ENCODE data around the gene HAO2. TPM values are rescaled to one million over a fixed set of nuclear protein-coding genes. Genes with fewer than 3 reads are reported as not detected.

HAO2 gene
- polyA plus RNA-seq, 1 experiment: not detected

DNA sequence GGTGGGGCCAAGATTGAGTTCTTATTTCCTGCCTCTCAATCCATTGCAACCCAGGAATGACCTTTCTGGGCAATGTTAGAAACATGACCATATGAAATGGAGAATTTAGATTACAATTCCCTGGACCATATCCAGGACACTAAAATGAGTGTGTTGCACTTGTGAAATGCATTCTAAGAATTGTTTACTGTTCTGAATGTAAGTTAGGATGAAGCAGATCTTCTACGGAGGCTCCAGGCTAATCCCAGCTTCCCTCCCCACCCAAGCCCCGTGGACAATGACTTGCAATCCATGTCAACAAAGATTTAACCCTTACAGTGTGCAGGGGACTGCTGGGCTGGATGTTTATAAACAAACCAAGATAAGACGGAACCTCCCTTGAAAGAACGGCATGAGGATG, 31.7 kb upstream of the HAO2 start:
- Histone ChIP-seq H3K27me3 (ENCODE audit: control insufficient read depth, insufficient read depth, low read length) (peaks cover 6% of the 10 kb centered on the region), H3K4me3 (ENCODE audit: low read depth, low read length) (no peak overlapping the region), H3K36me3 (ENCODE audit: control insufficient read depth, insufficient read depth, low read length) (no peaks in the 10 kb centered on the region)
- DNase-seq (ENCODE audit: low read depth): no peak
- TF ChIP-seq, protein P1, sequence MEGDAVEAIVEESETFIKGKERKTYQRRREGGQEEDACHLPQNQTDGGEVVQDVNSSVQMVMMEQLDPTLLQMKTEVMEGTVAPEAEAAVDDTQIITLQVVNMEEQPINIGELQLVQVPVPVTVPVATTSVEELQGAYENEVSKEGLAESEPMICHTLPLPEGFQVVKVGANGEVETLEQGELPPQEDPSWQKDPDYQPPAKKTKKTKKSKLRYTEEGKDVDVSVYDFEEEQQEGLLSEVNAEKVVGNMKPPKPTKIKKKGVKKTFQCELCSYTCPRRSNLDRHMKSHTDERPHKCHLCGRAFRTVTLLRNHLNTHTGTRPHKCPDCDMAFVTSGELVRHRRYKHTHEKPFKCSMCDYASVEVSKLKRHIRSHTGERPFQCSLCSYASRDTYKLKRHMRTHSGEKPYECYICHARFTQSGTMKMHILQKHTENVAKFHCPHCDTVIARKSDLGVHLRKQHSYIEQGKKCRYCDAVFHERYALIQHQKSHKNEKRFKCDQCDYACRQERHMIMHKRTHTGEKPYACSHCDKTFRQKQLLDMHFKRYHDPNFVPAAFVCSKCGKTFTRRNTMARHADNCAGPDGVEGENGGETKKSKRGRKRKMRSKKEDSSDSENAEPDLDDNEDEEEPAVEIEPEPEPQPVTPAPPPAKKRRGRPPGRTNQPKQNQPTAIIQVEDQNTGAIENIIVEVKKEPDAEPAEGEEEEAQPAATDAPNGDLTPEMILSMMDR (IDR thresholded peaks at IDR 0.05; ENCODE audit: insufficient read depth, low read depth, low read length): no peak
- POLR2A ChIA-PET: no interaction called here
- CTCF ChIA-PET: interaction anchor here (1.3 kb wide), 1 partner anchor 62 kb away, joined by 3 read pairs; no protein-coding TSS in a partner anchor

DNA sequence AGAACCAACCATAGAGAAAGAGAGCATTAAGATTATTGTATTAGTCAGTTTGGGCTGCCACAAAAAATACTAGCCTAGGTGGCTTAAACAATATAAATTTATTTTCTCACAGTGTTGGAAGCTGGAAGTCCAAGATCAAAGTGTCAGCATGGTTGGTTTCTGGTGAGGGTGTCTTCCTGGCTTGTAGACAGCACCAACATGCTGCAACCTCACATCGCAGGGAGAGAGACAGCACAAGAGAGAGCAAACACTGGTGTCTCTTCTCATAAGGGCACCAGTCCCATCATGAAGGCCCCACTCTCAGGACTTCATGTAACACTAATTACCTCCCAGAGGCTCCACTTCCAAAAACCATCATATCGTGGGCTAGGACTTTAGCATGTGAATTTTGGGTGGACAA, 30.6 kb upstream of the HAO2 start:
- no peak for DNase-seq (ENCODE audit: low read depth)
- TF ChIP-seq, protein P1 (IDR thresholded peaks at IDR 0.05; ENCODE audit: insufficient read depth, low read depth, low read length): no peak
- Histone ChIP-seq H3K27me3 (ENCODE audit: control insufficient read depth, insufficient read depth, low read length) (peaks cover 3% of the 10 kb centered on the region), H3K36me3 (ENCODE audit: control insufficient read depth, insufficient read depth, low read length) (no peaks in the 10 kb centered on the region), H3K4me3 (ENCODE audit: low read depth, low read length) (no peak overlapping the region)
- POLR2A ChIA-PET: no interaction called here
- CTCF ChIA-PET: interaction anchor here (0.6 to 1.3 kb wide), 2 partner anchors 63 to 93 kb away, joined by 3 read pairs; no protein-coding TSS in a partner anchor

- DNase-seq (ENCODE audit: low read depth): no peak
- ChIA-PET CTCF (interaction anchor here (1.1 kb wide), 1 partner anchor 10 kb away, joined by 3 read pairs; no protein-coding TSS in a partner anchor), POLR2A (no interaction called here)
- Histone ChIP-seq H3K27me3 (ENCODE audit: control insufficient read depth, insufficient read depth, low read length) (peaks cover 3% of the 10 kb centered on the region), H3K4me3 (ENCODE audit: low read depth, low read length) (no peak overlapping the region), H3K36me3 (ENCODE audit: control insufficient read depth, insufficient read depth, low read length) (no peaks in the 10 kb centered on the region)
- TF ChIP-seq, protein P1 (IDR thresholded peaks at IDR 0.05; ENCODE audit: insufficient read depth, low read depth, low read length): no peak
Measured at GRCh38 chr1:119338757-119339156, 29.8 kb upstream of the HAO2 start.

- Histone ChIP-seq H3K4me3 (ENCODE audit: low read depth, low read length) (no peak overlapping the region), H3K27me3 (ENCODE audit: control insufficient read depth, insufficient read depth, low read length) (peaks cover 3% of the 10 kb centered on the region), H3K36me3 (ENCODE audit: control insufficient read depth, insufficient read depth, low read length) (no peaks in the 10 kb centered on the region)
- CTCF ChIA-PET: interaction anchor here (0.6 kb wide), 1 partner anchor 257 kb away, joined by 4 read pairs; no protein-coding TSS in a partner anchor
- no peak for DNase-seq (ENCODE audit: low read depth)
- TF ChIP-seq, protein P1 (IDR thresholded peaks at IDR 0.05; ENCODE audit: insufficient read depth, low read depth, low read length): no peak
- POLR2A ChIA-PET: no interaction called here
Measured at GRCh38 chr1:119340861-119341261, 27.7 kb upstream of the HAO2 start.

GRCh38 chr1:119341372-119341947, 27.1 kb upstream of the HAO2 start:
- H3K27me3 ChIP-seq (ENCODE audit: control insufficient read depth, insufficient read depth, low read length): peaks cover 3% of the 10 kb centered on the region
- H3K4me3 ChIP-seq (ENCODE audit: low read depth, low read length): no peak overlapping the region
- no peaks in the 10 kb centered on the region for H3K36me3 ChIP-seq (ENCODE audit: control insufficient read depth, insufficient read depth, low read length)
- no peak for DNase-seq (ENCODE audit: low read depth)
- ChIA-PET POLR2A (no interaction called here), CTCF (interaction anchor here (1.0 kb wide), 1 partner anchor 182 kb away, joined by 3 read pairs; no protein-coding TSS in a partner anchor)
- TF ChIP-seq, protein P1 (IDR thresholded peaks at IDR 0.05; ENCODE audit: insufficient read depth, low read depth, low read length): no peak

Measured in BJ (cell line).